ENCODE data around the gene BPIFB3. TPM values are rescaled to one million over a fixed set of nuclear protein-coding genes. Genes with fewer than 3 reads are reported as not detected.

The BPIFB3 gene
- total and polyA plus RNA-seq, 2 experiments from 2014 or later: not detected

DNA sequence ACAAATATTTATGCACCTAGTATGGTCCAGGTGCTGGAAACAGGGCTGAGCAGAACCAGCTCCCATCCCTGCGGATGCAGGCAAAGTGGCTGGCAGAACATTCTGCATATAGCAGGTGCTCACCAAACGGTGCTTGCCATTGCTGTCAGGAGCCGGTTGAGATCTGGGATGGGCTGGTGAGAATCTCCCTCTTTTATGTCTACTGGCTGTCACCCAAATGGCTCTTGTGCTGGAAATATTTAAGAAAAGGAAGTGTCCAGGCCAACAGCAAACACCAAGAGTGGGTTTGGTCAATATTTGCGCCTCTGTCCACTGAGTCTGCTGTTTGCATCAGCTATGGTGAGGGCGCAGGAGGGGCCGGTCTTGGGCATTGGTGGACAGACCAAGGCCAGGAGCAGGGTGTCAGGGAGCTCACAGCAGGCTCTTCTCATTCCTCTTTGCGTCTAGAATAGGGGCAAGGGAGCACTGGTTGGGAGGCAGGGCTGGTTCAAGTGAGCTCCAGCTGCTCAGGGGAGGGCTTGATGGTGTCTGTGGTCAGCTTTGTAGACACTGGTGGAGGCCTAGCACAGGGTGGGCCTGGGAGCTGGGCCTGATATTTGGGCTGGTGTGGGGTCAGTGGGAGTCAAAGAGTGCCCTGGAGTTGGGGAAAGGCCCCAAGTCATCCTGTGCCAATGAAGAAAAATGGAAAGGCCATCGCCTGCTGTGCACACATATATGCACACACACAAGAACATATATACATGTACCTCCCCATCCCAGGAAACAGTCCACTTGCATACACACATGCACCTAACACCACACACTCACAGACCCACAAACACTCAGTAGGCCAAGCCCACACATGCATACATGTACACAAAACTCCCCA is 47.6 kb upstream of the BPIFB3 start (continued):
- TF ChIP-seq, protein P1, sequence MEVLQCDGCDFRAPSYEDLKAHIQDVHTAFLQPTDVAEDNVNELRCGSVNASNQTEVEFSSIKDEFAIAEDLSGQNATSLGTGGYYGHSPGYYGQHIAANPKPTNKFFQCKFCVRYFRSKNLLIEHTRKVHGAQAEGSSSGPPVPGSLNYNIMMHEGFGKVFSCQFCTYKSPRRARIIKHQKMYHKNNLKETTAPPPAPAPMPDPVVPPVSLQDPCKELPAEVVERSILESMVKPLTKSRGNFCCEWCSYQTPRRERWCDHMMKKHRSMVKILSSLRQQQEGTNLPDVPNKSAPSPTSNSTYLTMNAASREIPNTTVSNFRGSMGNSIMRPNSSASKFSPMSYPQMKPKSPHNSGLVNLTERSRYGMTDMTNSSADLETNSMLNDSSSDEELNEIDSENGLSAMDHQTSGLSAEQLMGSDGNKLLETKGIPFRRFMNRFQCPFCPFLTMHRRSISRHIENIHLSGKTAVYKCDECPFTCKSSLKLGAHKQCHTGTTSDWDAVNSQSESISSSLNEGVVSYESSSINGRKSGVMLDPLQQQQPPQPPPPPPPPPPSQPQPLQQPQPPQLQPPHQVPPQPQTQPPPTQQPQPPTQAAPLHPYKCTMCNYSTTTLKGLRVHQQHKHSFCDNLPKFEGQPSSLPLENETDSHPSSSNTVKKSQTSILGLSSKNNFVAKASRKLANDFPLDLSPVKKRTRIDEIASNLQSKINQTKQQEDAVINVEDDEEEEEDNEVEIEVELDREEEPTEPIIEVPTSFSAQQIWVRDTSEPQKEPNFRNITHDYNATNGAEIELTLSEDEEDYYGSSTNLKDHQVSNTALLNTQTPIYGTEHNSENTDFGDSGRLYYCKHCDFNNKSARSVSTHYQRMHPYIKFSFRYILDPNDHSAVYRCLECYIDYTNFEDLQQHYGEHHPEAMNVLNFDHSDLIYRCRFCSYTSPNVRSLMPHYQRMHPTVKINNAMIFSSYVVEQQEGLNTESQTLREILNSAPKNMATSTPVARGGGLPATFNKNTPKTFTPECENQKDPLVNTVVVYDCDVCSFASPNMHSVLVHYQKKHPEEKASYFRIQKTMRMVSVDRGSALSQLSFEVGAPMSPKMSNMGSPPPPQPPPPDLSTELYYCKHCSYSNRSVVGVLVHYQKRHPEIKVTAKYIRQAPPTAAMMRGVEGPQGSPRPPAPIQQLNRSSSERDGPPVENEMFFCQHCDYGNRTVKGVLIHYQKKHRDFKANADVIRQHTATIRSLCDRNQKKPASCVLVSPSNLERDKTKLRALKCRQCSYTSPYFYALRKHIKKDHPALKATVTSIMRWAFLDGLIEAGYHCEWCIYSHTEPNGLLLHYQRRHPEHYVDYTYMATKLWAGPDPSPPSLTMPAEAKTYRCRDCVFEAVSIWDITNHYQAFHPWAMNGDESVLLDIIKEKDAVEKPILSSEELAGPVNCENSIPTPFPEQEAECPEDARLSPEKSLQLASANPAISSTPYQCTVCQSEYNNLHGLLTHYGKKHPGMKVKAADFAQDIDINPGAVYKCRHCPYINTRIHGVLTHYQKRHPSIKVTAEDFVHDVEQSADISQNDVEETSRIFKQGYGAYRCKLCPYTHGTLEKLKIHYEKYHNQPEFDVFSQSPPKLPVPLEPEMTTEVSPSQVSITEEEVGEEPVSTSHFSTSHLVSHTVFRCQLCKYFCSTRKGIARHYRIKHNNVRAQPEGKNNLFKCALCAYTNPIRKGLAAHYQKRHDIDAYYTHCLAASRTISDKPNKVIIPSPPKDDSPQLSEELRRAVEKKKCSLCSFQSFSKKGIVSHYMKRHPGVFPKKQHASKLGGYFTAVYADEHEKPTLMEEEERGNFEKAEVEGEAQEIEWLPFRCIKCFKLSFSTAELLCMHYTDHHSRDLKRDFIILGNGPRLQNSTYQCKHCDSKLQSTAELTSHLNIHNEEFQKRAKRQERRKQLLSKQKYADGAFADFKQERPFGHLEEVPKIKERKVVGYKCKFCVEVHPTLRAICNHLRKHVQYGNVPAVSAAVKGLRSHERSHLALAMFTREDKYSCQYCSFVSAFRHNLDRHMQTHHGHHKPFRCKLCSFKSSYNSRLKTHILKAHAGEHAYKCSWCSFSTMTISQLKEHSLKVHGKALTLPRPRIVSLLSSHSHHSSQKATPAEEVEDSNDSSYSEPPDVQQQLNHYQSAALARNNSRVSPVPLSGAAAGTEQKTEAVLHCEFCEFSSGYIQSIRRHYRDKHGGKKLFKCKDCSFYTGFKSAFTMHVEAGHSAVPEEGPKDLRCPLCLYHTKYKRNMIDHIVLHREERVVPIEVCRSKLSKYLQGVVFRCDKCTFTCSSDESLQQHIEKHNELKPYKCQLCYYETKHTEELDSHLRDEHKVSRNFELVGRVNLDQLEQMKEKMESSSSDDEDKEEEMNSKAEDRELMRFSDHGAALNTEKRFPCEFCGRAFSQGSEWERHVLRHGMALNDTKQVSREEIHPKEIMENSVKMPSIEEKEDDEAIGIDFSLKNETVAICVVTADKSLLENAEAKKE (CRISPR knock-in tag; IDR thresholded peaks at IDR 0.05): no peak
- TF ChIP-seq, protein P2, sequence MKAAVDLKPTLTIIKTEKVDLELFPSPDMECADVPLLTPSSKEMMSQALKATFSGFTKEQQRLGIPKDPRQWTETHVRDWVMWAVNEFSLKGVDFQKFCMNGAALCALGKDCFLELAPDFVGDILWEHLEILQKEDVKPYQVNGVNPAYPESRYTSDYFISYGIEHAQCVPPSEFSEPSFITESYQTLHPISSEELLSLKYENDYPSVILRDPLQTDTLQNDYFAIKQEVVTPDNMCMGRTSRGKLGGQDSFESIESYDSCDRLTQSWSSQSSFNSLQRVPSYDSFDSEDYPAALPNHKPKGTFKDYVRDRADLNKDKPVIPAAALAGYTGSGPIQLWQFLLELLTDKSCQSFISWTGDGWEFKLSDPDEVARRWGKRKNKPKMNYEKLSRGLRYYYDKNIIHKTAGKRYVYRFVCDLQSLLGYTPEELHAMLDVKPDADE (IDR thresholded peaks at IDR 0.05): no peak
- TF ChIP-seq EZH2 (IDR thresholded peaks at IDR 0.05; ENCODE audit: low read depth, unreplicated experiment) (no peak), POLR2AphosphoS5 (IDR thresholded peaks at IDR 0.05; ENCODE audit: low read depth) (no peak), CREB1 (CRISPR knock-in tag; IDR thresholded peaks at IDR 0.05; ENCODE audit: low read depth) (no peak), ZNF331 (CRISPR knock-in tag; IDR thresholded peaks at IDR 0.05; ENCODE audit: low read depth) (no peak)

DNA sequence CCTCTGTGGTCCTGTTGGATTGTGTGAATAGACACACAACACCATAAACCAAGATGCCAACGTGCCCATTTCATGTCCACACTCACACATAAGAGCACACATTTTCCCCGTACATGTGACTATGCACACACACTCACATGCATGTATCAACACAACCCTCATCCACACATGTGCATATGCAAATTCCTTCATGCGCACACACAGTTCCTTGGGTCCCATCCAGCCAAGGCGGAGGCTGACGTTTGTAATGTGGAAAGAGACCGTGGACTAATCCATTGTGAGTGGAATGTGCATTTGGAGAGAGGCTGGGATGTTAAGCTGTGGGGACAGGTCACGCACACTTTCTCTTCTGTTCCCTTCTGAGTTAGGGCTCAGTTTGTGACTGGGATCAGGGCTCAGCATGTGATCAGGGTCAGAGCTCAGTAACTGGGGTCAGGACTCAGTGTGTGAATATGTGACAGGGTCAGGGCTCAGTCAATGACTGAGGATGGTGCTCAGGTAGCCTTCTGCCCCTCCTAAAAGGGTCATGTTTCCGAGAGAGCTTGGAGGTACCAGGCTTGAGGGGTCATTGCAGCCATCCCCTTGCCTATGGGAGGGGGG is 46.8 kb upstream of the BPIFB3 start:
- Histone ChIP-seq H3K27ac (ENCODE audit: low read depth) (no peak overlapping the region), H3K9me2 (ENCODE audit: insufficient read depth) (no peaks in the 10 kb centered on the region), H3K4me3 (no peak overlapping the region), H3K36me3 (ENCODE audit: insufficient read depth) (no peaks in the 10 kb centered on the region), H2AFZ (no peak overlapping the region), H4K20me1 (replicated peaks; ENCODE audit: insufficient read depth) (no peaks in the 10 kb centered on the region), H3K27me3 (ENCODE audit: insufficient read depth) (no peaks in the 10 kb centered on the region), H3K79me2 (replicated peaks; ENCODE audit: insufficient read depth) (no peaks in the 10 kb centered on the region), H3F3A (replicated peaks; ENCODE audit: low read depth) (no peaks in the 10 kb centered on the region), H3K4me1 (ENCODE audit: insufficient read depth) (no peaks in the 10 kb centered on the region), H3K4me2 (no peak overlapping the region)
- Mint-ChIP-seq H3K27ac (no peak overlapping the region), H3K4me1 (peaks cover 2% of the 10 kb centered on the region; the same call in 1 of the 3 replicates), H3K36me3 (ENCODE audit: low read depth) (peaks cover 3% of the 10 kb centered on the region; the same call in 1 of the 3 replicates), H3K9me3 (peaks cover 4% of the 10 kb centered on the region; the same call in 2 of the 3 replicates), H3K4me3 (no peak overlapping the region), H3K27me3 (ENCODE audit: insufficient read depth, low read depth, poor library complexity) (peaks cover 11% of the 10 kb centered on the region)
- no peak for DNase-seq (ENCODE audit: low spot score)
- no peak for ATAC-seq
- TF ChIP-seq EZH2phosphoT487 (IDR thresholded peaks at IDR 0.05; ENCODE audit: unreplicated experiment) (no peak), JUNB (IDR thresholded peaks at IDR 0.05; ENCODE audit: unreplicated experiment) (no peak), CREB1 (CRISPR knock-in tag; IDR thresholded peaks at IDR 0.05; ENCODE audit: low read depth) (no peak), NANOG (IDR thresholded peaks at IDR 0.05; ENCODE audit: borderline replicate concordance) (no peak)
- TF ChIP-seq, protein P3, sequence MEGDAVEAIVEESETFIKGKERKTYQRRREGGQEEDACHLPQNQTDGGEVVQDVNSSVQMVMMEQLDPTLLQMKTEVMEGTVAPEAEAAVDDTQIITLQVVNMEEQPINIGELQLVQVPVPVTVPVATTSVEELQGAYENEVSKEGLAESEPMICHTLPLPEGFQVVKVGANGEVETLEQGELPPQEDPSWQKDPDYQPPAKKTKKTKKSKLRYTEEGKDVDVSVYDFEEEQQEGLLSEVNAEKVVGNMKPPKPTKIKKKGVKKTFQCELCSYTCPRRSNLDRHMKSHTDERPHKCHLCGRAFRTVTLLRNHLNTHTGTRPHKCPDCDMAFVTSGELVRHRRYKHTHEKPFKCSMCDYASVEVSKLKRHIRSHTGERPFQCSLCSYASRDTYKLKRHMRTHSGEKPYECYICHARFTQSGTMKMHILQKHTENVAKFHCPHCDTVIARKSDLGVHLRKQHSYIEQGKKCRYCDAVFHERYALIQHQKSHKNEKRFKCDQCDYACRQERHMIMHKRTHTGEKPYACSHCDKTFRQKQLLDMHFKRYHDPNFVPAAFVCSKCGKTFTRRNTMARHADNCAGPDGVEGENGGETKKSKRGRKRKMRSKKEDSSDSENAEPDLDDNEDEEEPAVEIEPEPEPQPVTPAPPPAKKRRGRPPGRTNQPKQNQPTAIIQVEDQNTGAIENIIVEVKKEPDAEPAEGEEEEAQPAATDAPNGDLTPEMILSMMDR (conservative IDR thresholded peaks at IDR 0.05; ENCODE audit: low read depth in 2 of 2): no peak
- TF ChIP-seq, protein P4, sequence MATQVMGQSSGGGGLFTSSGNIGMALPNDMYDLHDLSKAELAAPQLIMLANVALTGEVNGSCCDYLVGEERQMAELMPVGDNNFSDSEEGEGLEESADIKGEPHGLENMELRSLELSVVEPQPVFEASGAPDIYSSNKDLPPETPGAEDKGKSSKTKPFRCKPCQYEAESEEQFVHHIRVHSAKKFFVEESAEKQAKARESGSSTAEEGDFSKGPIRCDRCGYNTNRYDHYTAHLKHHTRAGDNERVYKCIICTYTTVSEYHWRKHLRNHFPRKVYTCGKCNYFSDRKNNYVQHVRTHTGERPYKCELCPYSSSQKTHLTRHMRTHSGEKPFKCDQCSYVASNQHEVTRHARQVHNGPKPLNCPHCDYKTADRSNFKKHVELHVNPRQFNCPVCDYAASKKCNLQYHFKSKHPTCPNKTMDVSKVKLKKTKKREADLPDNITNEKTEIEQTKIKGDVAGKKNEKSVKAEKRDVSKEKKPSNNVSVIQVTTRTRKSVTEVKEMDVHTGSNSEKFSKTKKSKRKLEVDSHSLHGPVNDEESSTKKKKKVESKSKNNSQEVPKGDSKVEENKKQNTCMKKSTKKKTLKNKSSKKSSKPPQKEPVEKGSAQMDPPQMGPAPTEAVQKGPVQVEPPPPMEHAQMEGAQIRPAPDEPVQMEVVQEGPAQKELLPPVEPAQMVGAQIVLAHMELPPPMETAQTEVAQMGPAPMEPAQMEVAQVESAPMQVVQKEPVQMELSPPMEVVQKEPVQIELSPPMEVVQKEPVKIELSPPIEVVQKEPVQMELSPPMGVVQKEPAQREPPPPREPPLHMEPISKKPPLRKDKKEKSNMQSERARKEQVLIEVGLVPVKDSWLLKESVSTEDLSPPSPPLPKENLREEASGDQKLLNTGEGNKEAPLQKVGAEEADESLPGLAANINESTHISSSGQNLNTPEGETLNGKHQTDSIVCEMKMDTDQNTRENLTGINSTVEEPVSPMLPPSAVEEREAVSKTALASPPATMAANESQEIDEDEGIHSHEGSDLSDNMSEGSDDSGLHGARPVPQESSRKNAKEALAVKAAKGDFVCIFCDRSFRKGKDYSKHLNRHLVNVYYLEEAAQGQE (IDR thresholded peaks at IDR 0.05; ENCODE audit: unreplicated experiment): no peak

All from GM23338 (cell line).